Activated naive CD8-positive, alpha-beta T cell (primary cell): ENCODE measurements around the gene HOXB8.

Experiments used
- H3K27ac Mint-ChIP-seq: one replicate; pipeline ENCODE4 v1.8.0; 2021; ENCODE audit warnings: mixed read lengths
- H3K27me3 Mint-ChIP-seq: one replicate; pipeline ENCODE4 v1.8.0; 2021; ENCODE audit warnings: mixed read lengths
- H3K36me3 Mint-ChIP-seq: one replicate; pipeline ENCODE4 v1.8.0; 2021; ENCODE audit warnings: mixed read lengths
- H3K4me1 Mint-ChIP-seq: one replicate; pipeline ENCODE4 v1.8.0; 2021; ENCODE audit warnings: low read depth, mixed read lengths
- H3K4me3 Mint-ChIP-seq: one replicate; pipeline ENCODE4 v1.8.0; 2021; ENCODE audit warnings: mild to moderate bottlenecking, mixed read lengths
- H3K9me3 Mint-ChIP-seq: one replicate; pipeline ENCODE4 v1.8.0; 2021; ENCODE audit warnings: low read depth, mixed read lengths

Gene HOXB8

DNA sequence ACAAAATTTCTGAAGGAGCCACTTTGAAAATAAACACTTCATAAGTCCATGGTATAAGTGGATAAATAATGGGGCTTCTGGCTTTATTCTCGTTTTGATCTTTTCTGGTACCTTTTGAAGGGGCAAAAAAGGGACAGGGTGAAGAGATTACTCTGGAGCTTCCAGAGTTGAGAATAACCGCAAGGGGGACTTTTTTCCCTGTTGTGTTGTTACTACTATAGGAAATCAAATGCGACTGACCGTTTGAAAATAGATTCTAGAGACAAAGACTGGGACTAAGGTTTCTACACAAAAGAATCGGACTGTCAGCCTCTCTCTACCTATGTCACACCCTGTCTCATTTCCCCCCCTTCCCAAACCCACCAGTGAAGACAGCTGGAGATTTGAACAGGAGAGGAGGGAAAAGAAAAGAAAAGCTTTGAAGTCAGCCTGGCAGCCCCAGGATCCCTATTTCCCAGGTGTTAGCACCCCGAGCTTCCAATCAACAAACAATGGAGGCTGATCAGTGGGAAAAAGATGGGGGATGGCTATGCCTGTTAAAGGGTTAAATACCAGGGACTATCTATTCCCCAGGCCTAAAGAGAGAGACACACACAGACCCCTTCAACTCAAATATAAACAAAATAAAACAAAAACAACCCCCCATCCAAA lies 45.3 kb downstream of the HOXB8 start:
- H3K4me1 Mint-ChIP-seq, result peaks cover 5% of the 10 kb centered on the region
- no peaks in the 10 kb centered on the region for H3K9me3 Mint-ChIP-seq
- peaks cover 9% of the 10 kb centered on the region for H3K27me3 Mint-ChIP-seq
- H3K27ac Mint-ChIP-seq, result no peak overlapping the region
- H3K4me3 Mint-ChIP-seq, result no peak overlapping the region
- H3K36me3 Mint-ChIP-seq, result no peaks in the 10 kb centered on the region

DNA sequence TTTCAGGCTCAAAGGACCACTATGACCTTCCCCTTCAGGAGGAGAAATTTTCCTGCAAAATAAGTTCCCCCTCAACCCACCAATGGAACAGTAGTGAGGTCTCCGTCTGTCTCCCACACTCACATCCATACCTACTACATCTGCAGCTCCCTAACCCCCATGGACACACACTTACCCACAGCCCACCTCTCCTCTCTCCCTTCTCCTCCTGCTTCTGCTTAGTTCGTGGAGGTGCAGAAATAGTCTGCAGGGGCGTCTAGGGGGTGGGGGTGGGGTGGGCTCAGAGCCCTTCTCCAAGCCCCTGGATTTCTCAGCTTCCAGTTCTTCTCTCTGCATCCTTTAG lies 45.9 kb downstream of the HOXB8 start:
- no peak overlapping the region for H3K4me3 Mint-ChIP-seq
- H3K4me1 Mint-ChIP-seq, result peaks cover 5% of the 10 kb centered on the region
- H3K27ac Mint-ChIP-seq, result no peak overlapping the region
- H3K27me3 Mint-ChIP-seq, result peaks cover 8% of the 10 kb centered on the region
- H3K36me3 Mint-ChIP-seq, result no peaks in the 10 kb centered on the region
- no peaks in the 10 kb centered on the region for H3K9me3 Mint-ChIP-seq

DNA sequence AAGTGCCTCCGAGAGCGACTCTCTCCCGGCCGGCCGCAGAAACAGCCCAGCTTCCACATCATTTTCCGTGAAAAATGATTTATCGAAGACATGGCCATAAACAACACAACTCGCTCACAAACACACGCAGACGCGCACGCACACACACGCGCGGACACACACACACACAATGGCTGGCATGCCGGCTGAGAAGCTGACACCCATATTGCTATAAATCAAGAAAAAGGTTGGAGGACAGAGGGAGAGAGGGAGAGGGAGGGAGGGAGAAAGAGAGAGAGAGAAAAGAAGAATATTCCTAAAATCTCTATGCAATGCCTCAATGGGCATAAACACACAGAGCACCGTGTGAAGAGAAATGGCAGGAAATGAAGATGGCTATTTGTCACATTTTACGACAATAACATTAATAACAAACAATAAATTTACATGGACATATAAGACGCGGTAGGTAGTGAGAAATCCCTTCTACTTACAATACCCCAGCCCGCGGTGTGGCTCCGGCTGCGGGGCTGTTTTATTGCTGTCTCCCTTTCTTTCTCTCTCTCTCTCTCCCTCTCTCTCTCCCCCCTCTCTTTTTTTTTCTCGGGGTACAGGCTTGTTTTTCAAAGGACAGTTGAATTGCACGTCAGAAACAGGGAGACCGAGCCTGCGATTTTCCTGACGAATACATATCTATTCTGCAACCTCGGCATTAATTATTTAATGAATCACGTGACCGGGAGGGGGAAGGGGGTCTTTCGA lies 46.4 kb downstream of the HOXB8 start:
- no peaks in the 10 kb centered on the region for H3K9me3 Mint-ChIP-seq
- no peak overlapping the region for H3K27ac Mint-ChIP-seq
- H3K4me1 Mint-ChIP-seq, result peaks cover 7% of the 10 kb centered on the region
- H3K36me3 Mint-ChIP-seq, result no peaks in the 10 kb centered on the region
- peak overlapping the region; percentile 44 for H3K4me3 Mint-ChIP-seq
- peaks cover 9% of the 10 kb centered on the region for H3K27me3 Mint-ChIP-seq

DNA sequence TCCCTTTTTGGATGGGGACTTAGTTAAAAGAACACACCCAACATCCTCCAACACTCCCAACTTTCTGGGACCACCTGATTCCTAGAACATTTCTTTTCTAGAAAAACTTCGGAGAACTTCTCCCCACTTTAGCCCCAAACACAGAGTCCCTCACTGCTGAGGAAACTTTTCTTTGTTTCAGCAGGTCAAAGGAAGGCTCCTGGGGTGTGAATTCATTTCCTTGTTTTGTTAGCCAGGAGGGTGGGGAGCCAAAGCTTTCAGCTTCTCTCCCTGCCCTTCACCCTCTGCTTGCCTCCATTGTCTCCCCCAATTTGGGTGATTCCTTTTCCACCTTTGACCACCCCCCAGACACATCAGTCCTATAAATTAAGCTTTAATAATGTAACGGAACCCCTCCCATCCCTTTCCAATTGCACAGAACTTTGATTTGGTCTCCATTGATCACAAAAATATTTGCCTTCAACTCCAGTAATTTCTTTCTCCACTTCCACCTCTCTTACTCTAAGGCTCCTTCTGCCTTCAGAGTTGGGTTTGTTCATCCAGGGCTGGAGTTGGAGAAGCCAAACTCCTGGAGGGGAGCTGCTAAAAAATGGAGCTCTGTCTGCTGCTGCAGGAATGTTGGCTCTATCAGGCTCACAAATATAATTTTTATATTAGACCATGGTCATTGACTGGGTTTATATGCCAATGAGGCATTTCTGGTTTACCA lies 47.3 kb downstream of the HOXB8 start:
- Mint-ChIP-seq H3K9me3 (no peaks in the 10 kb centered on the region), H3K36me3 (no peaks in the 10 kb centered on the region), H3K27ac (no peak overlapping the region), H3K4me1 (peaks cover 8% of the 10 kb centered on the region), H3K4me3 (no peak overlapping the region), H3K27me3 (peaks cover 9% of the 10 kb centered on the region)

DNA sequence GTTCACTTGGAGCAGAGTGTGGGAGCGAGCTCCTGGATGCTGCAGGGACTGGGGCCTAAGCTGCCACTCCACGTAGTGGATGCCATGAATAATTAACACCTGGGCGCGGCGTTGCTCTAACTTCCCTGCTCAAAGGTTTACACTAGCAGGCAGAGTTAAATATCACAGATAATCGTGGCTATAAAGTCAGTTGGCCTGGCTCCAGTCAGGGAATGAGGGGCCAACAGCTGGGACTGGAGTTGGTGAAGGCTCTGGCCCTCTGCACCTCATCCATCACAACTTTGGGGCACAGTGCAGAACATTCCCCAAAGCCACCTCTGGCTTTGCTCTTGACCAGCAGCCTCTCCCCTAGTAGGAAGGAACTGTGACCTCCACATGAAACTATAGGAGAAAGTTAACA lies 47.9 kb downstream of the HOXB8 start:
- no peaks in the 10 kb centered on the region for H3K9me3 Mint-ChIP-seq
- H3K27me3 Mint-ChIP-seq, result peaks cover 13% of the 10 kb centered on the region
- no peak overlapping the region for H3K4me3 Mint-ChIP-seq
- H3K27ac Mint-ChIP-seq, result no peak overlapping the region
- H3K4me1 Mint-ChIP-seq, result peaks cover 8% of the 10 kb centered on the region
- no peaks in the 10 kb centered on the region for H3K36me3 Mint-ChIP-seq

DNA sequence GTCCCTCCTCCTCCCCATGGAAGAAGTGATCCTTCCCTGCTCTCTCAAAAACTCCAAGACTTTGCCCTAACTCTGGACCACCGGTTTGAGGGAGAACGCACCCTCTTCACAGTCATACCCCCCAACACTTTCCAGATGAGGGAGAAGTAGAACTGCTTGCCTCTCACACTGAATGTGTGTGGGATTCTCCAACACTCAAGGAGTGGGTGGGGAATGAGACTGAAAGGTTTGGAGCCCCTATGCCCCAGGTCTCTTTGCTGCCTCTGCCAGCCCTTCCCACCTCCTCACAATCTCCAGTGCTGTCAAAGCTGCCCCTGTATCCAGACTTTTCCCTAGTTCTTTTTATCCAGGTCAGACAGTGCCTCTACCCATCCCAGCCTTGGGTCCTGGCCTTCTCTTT lies 48.4 kb downstream of the HOXB8 start:
- Mint-ChIP-seq H3K27me3 (peaks cover 13% of the 10 kb centered on the region), H3K9me3 (no peaks in the 10 kb centered on the region), H3K36me3 (no peaks in the 10 kb centered on the region), H3K4me1 (peaks cover 9% of the 10 kb centered on the region), H3K4me3 (no peak overlapping the region), H3K27ac (no peak overlapping the region)

DNA sequence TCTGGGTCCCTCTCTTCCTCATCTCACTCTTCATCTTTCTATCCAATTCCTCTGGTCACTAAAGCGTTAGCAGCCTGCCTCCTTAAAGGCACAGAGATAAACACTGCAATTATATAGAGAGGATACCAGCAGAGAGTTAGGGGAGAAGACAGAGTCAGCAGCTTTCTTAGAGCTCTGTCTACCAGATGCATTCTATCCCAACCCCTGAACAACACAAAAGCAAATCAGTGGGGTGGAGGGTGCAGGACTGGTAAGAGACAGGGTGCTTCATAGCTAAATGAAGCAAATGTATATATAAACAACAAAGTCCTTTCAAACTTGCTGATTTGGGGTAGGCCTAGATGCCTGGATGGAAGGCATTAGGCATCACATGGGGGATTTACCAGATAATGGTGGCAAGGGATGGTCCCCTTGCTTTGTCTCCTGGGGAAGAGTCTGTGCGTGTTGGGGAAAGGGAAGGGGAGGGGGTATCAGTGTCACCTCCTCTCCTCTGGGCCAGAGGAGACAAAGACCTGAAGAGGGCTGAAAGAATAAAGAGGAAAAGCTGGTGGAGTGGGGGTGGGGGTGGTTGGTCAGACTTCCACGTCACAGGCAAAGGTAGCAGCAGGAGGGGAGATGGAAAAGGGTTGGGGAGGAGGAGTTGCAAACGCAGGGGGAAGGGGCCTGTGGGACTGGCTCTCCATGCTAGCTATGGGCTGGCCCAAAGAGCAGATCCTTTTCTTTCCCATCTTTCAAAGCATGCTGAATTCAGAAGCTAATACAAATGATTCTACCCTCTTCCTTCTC lies 49.0 kb downstream of the HOXB8 start:
- peaks cover 13% of the 10 kb centered on the region for H3K27me3 Mint-ChIP-seq
- H3K4me3 Mint-ChIP-seq, result no peak overlapping the region
- no peaks in the 10 kb centered on the region for H3K36me3 Mint-ChIP-seq
- H3K4me1 Mint-ChIP-seq, result peaks cover 10% of the 10 kb centered on the region
- H3K27ac Mint-ChIP-seq, result no peak overlapping the region
- no peaks in the 10 kb centered on the region for H3K9me3 Mint-ChIP-seq

DNA sequence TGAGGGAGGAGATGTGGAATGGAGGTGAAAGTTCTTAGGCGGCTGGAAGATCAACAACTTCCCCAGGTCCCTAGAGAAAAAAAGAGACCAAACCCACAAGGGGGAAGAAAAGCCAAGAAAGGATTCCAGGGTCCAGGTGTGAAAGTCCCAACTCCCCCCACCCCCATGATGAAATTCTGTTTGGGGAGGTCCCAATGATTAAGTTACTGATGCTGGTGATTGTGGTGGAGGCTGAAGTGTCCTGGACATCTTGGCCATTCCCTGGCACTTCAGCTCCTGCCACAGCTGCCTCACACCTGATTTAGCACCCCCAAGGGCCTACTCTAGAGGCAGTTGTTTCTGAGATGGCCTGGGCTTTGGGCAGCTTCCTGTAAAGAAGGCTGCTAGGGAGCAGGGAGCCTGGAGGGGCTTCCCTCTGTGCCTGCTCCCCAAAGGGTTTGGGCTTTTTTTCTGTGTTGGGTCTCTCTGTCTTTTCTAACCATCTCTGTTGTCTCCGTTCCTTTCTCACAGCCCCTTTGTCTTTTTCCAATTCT lies 50.0 kb downstream of the HOXB8 start:
- Mint-ChIP-seq H3K36me3 (no peaks in the 10 kb centered on the region), H3K9me3 (no peaks in the 10 kb centered on the region), H3K4me3 (peak overlapping the region; percentile 64), H3K27me3 (peaks cover 13% of the 10 kb centered on the region), H3K27ac (no peak overlapping the region), H3K4me1 (peaks cover 10% of the 10 kb centered on the region)

DNA sequence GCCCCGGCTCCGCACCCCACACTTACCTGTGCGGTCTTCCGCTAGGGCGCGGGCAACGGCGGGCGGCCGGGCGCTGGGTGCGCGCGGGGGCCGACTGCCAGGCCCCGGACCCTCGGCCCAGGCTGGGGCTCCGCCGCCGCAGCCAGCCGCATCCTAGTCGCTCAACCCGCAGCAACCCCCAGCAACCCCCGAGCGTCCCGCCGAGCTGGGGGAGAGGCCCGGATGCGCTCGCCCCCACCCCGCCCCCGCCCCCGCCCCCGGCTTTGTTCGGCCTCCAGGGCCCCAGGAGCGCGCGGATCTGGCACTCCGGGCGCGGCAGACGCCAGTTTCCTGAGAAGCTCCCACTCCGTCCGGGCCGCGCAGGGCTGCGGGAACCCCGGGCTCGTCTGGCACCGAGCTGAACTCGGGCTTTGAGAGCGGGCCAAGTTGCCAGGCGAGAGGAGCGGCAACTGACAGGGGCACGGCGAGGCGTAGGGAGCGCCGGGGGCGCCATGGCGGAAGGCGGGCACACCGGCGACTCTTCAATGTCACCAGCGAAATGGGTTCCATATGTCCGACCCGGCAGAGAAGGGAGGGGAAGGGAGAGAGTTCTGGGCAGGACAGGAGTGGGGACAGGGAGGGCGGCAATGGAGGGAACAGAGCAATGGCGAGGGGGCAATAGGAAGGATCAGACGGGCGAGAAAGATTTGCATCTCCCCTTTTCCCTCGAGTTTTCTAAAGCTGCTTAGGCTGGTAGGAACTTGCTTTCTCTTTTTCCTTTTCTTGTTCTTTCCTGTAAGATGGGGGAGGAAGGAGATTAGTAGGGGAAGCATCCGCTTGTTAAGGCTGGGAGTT lies 50.7 kb downstream of the HOXB8 start:
- no peak overlapping the region for H3K27ac Mint-ChIP-seq
- peaks cover 10% of the 10 kb centered on the region for H3K4me1 Mint-ChIP-seq
- peak overlapping the region; percentile 64 for H3K4me3 Mint-ChIP-seq
- no peaks in the 10 kb centered on the region for H3K36me3 Mint-ChIP-seq
- no peaks in the 10 kb centered on the region for H3K9me3 Mint-ChIP-seq
- peaks cover 13% of the 10 kb centered on the region for H3K27me3 Mint-ChIP-seq

DNA sequence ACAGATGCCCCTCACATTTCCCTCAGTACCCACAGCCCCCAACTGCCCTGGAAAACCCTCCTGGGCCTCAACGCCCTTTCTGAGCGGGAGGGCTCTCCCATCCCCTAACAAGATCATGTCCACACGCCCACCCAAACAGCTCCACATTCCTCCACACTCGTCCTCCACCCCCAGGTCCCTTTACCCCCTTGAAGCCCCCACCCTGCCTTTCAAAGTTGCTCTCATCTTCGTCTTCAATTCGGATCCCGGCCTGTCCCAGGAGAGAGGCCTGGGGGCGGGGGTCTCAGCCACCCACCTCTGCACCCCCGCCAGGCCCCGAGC lies 51.3 kb downstream of the HOXB8 start:
- Mint-ChIP-seq H3K36me3 (no peaks in the 10 kb centered on the region), H3K27ac (no peak overlapping the region), H3K4me1 (peaks cover 10% of the 10 kb centered on the region), H3K4me3 (peak overlapping the region; percentile 59), H3K27me3 (peaks cover 13% of the 10 kb centered on the region), H3K9me3 (no peaks in the 10 kb centered on the region)

DNA sequence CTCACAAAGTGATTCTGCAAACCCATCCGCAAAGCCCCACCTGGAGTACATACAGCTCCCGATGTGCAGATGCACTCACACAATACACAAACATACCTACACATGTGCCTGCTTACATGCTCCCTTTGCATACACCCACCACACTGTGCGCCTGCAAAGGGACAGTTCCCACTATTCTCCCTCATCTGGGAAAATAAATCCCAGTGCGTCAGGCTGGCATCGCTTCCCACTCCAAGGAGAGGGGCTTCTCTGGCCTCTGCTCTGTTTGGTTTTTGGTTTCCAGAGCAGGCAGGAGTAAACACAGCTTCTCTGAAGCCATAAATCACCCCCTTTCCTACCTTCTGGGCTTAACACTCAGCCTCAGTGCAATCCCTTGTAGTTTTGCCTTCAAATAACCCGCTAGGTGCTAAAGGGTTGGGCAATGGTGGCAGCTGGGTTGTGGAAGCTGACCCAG lies 51.7 kb downstream of the HOXB8 start:
- H3K27me3 Mint-ChIP-seq, result peaks cover 13% of the 10 kb centered on the region
- peak overlapping the region; percentile 59 for H3K4me3 Mint-ChIP-seq
- H3K27ac Mint-ChIP-seq, result no peak overlapping the region
- H3K9me3 Mint-ChIP-seq, result no peaks in the 10 kb centered on the region
- no peaks in the 10 kb centered on the region for H3K36me3 Mint-ChIP-seq
- peaks cover 7% of the 10 kb centered on the region for H3K4me1 Mint-ChIP-seq

DNA sequence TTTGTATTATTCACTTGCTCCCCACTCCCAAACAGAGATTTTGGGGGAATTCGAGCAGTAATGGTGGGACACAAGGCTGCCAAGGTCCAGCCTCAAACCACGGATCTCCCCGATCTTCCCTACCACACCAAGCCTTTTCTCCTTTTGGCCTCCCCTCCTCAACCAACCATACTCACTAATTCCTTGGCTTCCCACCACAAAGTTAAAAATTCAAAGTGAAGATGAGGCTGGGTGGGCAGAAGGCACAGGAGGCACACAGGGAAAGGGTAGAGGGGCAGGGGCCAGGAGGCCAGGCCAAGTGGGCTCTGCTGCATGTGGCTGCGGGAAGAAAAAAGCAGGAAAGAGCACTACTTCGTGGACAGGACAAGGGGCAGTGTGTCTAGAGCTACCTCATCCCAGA lies 52.2 kb downstream of the HOXB8 start:
- Mint-ChIP-seq H3K4me1 (peaks cover 5% of the 10 kb centered on the region), H3K4me3 (no peak overlapping the region), H3K9me3 (no peaks in the 10 kb centered on the region), H3K27ac (no peak overlapping the region), H3K36me3 (no peaks in the 10 kb centered on the region), H3K27me3 (peaks cover 11% of the 10 kb centered on the region)
